Brain microvascular endothelial cell (primary cell): Measurements from ENCODE around the gene JAM3.
A peak's percentile ranks its signal among the peaks of the same experiment; 100 is the strongest.

Experiments used
- DNase-seq: peaks from one replicate; pipeline ENCODE4 v3.0.0-alpha.2; 2020
- H3K27ac ChIP-seq: fragments of 250-450 bp; sonication (Bioruptor Pico); 2 replicates; pipeline ENCODE4 v1.5.1; 2020; ENCODE audit warnings: mild to moderate bottlenecking, moderate library complexity
- H3K27me3 ChIP-seq: fragments of 250-450 bp; sonication (Bioruptor Pico); replicated peaks from 2 replicates; pipeline ENCODE4 v1.5.1; 2020; ENCODE audit warnings: mild to moderate bottlenecking
- H3K36me3 ChIP-seq: fragments of 250-450 bp; sonication (Bioruptor Pico); replicated peaks from 2 replicates; pipeline ENCODE4 v1.5.1; 2020; ENCODE audit warnings: mild to moderate bottlenecking
- H3K4me3 ChIP-seq: 2 replicates; pipeline ENCODE4 v1.5.1; 2011; ENCODE audit warnings: low read depth, mild to moderate bottlenecking, control low read depth, low read length, moderate library complexity
- CTCF ChIP-seq: IDR thresholded peaks from 2 replicates; pipeline ENCODE4 v1.5.1; 2011; ENCODE audit warnings: low read depth, mild to moderate bottlenecking, moderate library complexity, low read length, control low read depth, inconsistent platforms; ENCODE audit errors: missing control alignments
- in situ Hi-C: cut with HindIII; loops from 2 replicates; pipeline ENCODE4 v1.10.0; 2017; ENCODE audit warnings: low sequenced_read_pairs, low pct_ligation_motif_present

JAM3 gene

GRCh38 chr11:134068829-134069425 is at the start of gene JAM3:
Gene JAM3, plus strand, starts transcription at chr11:134069072. Its CDS starts 12 bp downstream, at chr11:134069084.
- H3K27me3 ChIP-seq, result no peaks in the 10 kb centered on the region
- peak; percentile 95 for DNase-seq

GRCh38 chr11:134019500-134019899 is 49.4 kb upstream of the JAM3 start:
- Histone ChIP-seq H3K4me3 (no peak overlapping the region), H3K27me3 (peaks cover 3% of the 10 kb centered on the region), H3K27ac (no peak overlapping the region), H3K36me3 (no peaks in the 10 kb centered on the region)
- TF ChIP-seq CTCF, result no peak
- DNase-seq, result no peak
- in situ Hi-C loops, result no loop called here

More at GRCh38 chr11:134068829-134069425, at the start of gene JAM3:
- H3K4me3 ChIP-seq, result peak within 1 kb of the TSS; percentile 85
- peak within 1 kb of the TSS; percentile 33 for H3K27ac ChIP-seq
- in situ Hi-C loops, result no loop called here
- no peak for TF ChIP-seq CTCF
- no peaks in the 10 kb centered on the region for H3K36me3 ChIP-seq

- in situ Hi-C loops, result no loop called here
- H3K4me3 ChIP-seq, result no peak overlapping the region
- H3K27me3 ChIP-seq, result peaks cover 3% of the 10 kb centered on the region
- no peak overlapping the region for H3K27ac ChIP-seq
- H3K36me3 ChIP-seq, result no peaks in the 10 kb centered on the region
- TF ChIP-seq CTCF, result no peak
- DNase-seq, result no peak
These were observed 48.3 kb upstream of the JAM3 start for GRCh38 chr11:134020598-134020997.

- Histone ChIP-seq H3K27me3 (peaks cover 3% of the 10 kb centered on the region), H3K36me3 (no peaks in the 10 kb centered on the region), H3K27ac (no peak overlapping the region), H3K4me3 (no peak overlapping the region)
- no peak for TF ChIP-seq CTCF
- in situ Hi-C loops, result no loop called here
- no peak for DNase-seq
These were observed 47.5 kb upstream of the JAM3 start for GRCh38 chr11:134021326-134021725.

GRCh38 chr11:134022748-134023147 is 46.1 kb upstream of the JAM3 start:
- peaks cover 9% of the 10 kb centered on the region for H3K27me3 ChIP-seq
- no peak for DNase-seq
- no peak overlapping the region for H3K27ac ChIP-seq
- in situ Hi-C loops, result no loop called here
- H3K4me3 ChIP-seq, result no peak overlapping the region
- H3K36me3 ChIP-seq, result no peaks in the 10 kb centered on the region
- TF ChIP-seq CTCF, result no peak
